Activated T-helper 2 cell treated with anti-CD3 and anti-CD28 coated beads, Interferon-gamma antibody, Interleukin-2, Interleukin-4, amounts not matched to agents 10 μg/mL and 5 μg/mL and 100 μg/mL, durations not matched to agents 14 hours and 24 hours and 36 hours (primary cell): Measurements from ENCODE around the gene MOB3C. TPM values are rescaled to one million over a fixed set of nuclear protein-coding genes. Genes with fewer than 3 reads are reported as not detected.

Source experiments
- total RNA-seq: library from RNA; stranded (reverse); gene quantifications from 2 replicates; pipeline ENCODE4 v1.2.3, GENCODE V29; 2022

The MOB3C gene
- total RNA-seq, 1 donor from 2014 or later, result 17.5 TPM

Other genes starting within 250 kb of the MOB3C start
- gene FAAH, start 222.5 kb downstream of the MOB3C start, total RNA-seq, result 2.4 and 3.8 TPM in 2 replicates
- not detected in 2 replicates for gene DMBX1, start 127.0 kb downstream of the MOB3C start, total RNA-seq
- not detected in 2 replicates for gene KNCN, start 65.2 kb downstream of the MOB3C start, total RNA-seq
- gene MKNK1, start 12.5 kb downstream of the MOB3C start, total RNA-seq, result 45.2 and 48.1 TPM in 2 replicates
- 42.7 TPM in 2 replicates for gene ATPAF1, start 51.6 kb upstream of the MOB3C start, total RNA-seq
- gene TEX38, start 55.0 kb upstream of the MOB3C start, total RNA-seq, result not detected in 2 replicates
- 69.1 and 71.3 TPM in 2 replicates for gene EFCAB14, start 102.3 kb upstream of the MOB3C start, total RNA-seq
- gene CYP4B1, start 182.2 kb upstream of the MOB3C start, total RNA-seq, result not detected in 2 replicates